Measurements from ENCODE around the gene VAV2.

GRCh38 chr9:133803745-133804144 is 188.4 kb downstream of the VAV2 start:
- TF ChIP-seq CTCF (IDR thresholded peaks at IDR 0.05) (no peak), POLR2A (IDR thresholded peaks at IDR 0.05) (no peak)

Data from adrenal gland (tissue), 5 donors.